Panc1 (cell line): ENCODE data around the gene PLN. TPM values are rescaled to one million over a fixed set of nuclear protein-coding genes. Genes with fewer than 3 reads are reported as not detected.

ENCODE experiments used
- ATAC-seq: fragments of 200-7000 bp; cut with Tn5 transposase; 2 replicates; pipeline ENCODE4 v1.9.1; 2020; ENCODE audit warnings: mild to moderate bottlenecking, moderate library complexity
- BruUV-seq: library from RNA; stranded (reverse); fragments of 400-500 nt; replicated peaks from 2 replicates; lab custom pipeline; 2021; lab: Mats Ljungman, UMichigan
- CTCF ChIA-PET: fragments of 300-600 bp; sonication (Branson Sonifier 250); formaldehyde crosslinking; loops from one replicate; lab custom pipeline; 2022; ENCODE audit warnings: antibody characterized with exemption; lab: Charles Lee
- POLR2A ChIA-PET: fragments of 300-600 bp; sonication (Branson Sonifier 250); formaldehyde crosslinking; loops from one replicate; lab custom pipeline; 2022; ENCODE audit warnings: antibody characterized with exemption; lab: Charles Lee
- DNase-seq: peaks from one replicate; pipeline ENCODE4 v3.0.0-alpha.2; 2010; ENCODE audit warnings: low read depth, low spot score
- H3K27ac ChIP-seq: 2 replicates; pipeline ENCODE4 v1.5.1; 2011; ENCODE audit warnings: mild to moderate bottlenecking, low read length, inconsistent platforms
- H3K27me3 ChIP-seq: fragments of 200-500 bp; sonication (Bioruptor generic); 2 replicates; pipeline ENCODE4 v1.6.0; 2014; ENCODE audit warnings: low read length, inconsistent platforms; ENCODE audit not compliant: control insufficient read depth, insufficient read depth
- H3K36me3 ChIP-seq: fragments of 200-500 bp; sonication (Bioruptor generic); 2 replicates; pipeline ENCODE4 v1.5.1; 2014; ENCODE audit warnings: inconsistent platforms, mild to moderate bottlenecking, low read length, moderate library complexity; ENCODE audit not compliant: control insufficient read depth, insufficient read depth
- H3K4me1 ChIP-seq: 2 replicates; pipeline ENCODE4 v1.5.1; 2011; ENCODE audit warnings: inconsistent platforms, mild to moderate bottlenecking, low read length, moderate library complexity; ENCODE audit not compliant: control insufficient read depth, insufficient read depth
- H3K4me3 ChIP-seq, 2 experiments: 2 replicates each; pipeline ENCODE4 v1.5.1; 2011 to 2012; ENCODE audit warnings: low read depth in 2 of 2, low read length in 2 of 2, mild to moderate bottlenecking in 2 of 2, inconsistent platforms in 1 of 2, moderate library complexity in 1 of 2
- H3K9me3 ChIP-seq: fragments of 200-500 bp; sonication (Bioruptor generic); 2 replicates; pipeline ENCODE4 v1.5.1; 2014; ENCODE audit warnings: low read depth, mild to moderate bottlenecking, inconsistent platforms, low read length, moderate library complexity; ENCODE audit not compliant: control insufficient read depth, insufficient read depth
- CTCF ChIP-seq: fragments of 450-650 bp; IDR thresholded peaks from 2 replicates; pipeline ENCODE4 v1.5.1; 2017; ENCODE audit warnings: mild to moderate bottlenecking
- POLR2AphosphoS5 ChIP-seq: IDR thresholded peaks from 2 replicates; pipeline ENCODE4 v1.6.1; 2012; ENCODE audit warnings: mild to moderate bottlenecking, low read depth, low read length, moderate library complexity
- REST ChIP-seq, 2 experiments: IDR thresholded peaks; 2 replicates each; pipeline ENCODE4 v1.6.1; 2011 to 2012; ENCODE audit warnings: low read depth in 2 of 2, control low read depth in 1 of 2, low read length in 1 of 2, mild to moderate bottlenecking in 1 of 2, moderate library complexity in 1 of 2; ENCODE audit not compliant: insufficient read depth in 1 of 2
- SIN3A ChIP-seq: IDR thresholded peaks from 2 replicates; pipeline ENCODE4 v1.6.1; 2012; ENCODE audit warnings: low read depth, mild to moderate bottlenecking, low read length, moderate library complexity, borderline replicate concordance; ENCODE audit not compliant: insufficient read depth
- TCF7L2 ChIP-seq: IDR thresholded peaks from 2 replicates; pipeline ENCODE4 v1.6.1; 2011; ENCODE audit warnings: mild to moderate bottlenecking, low read depth, low read length, inconsistent platforms
- in situ Hi-C: cut with HindIII; loops from 2 replicates; pipeline ENCODE4 v1.10.0; 2016; ENCODE audit warnings: low sequenced_read_pairs, low pct_unique_long_range_greater_than_20kb
- intact Hi-C: fragments of 100-400 bp; cut with micrococcal nuclease; formaldehyde crosslinking; loops from one replicate; pipeline ENCODE4 v1.10.0; 2022; ENCODE audit not compliant: unreplicated experiment
- total RNA-seq: library from RNA; stranded (reverse); gene quantifications from one replicate; pipeline ENCODE4 v1.2.1, GENCODE V29; 2021; ENCODE audit not compliant: unreplicated experiment

The PLN gene
- total RNA-seq, 1 experiment from 2014 or later: not detected

- ATAC-seq (no peak), DNase-seq (no peak)
- H3K36me3 ChIP-seq: no peaks in the 10 kb centered on the region
- no TSS peak for BruUV-seq
- no peak overlapping the region for H3K27ac ChIP-seq
- H3K9me3 ChIP-seq: no peaks in the 10 kb centered on the region
- CTCF ChIA-PET: no interaction called here
- in situ Hi-C loops (no loop called here), intact Hi-C loops (loop anchor here (10.0 kb wide), 1 partner anchor 698 kb away; no protein-coding TSS in a partner anchor)
- POLR2A ChIA-PET: no interaction called here
- H3K4me3 ChIP-seq: no peak overlapping the region
- H3K4me1 ChIP-seq: no peaks in the 10 kb centered on the region
- no peak for TF ChIP-seq CTCF
- TF ChIP-seq SIN3A: no peak
- no peak for TF ChIP-seq REST (IDR thresholded peaks at IDR 0.05; ENCODE audit: insufficient read depth in 1 of 2, low read depth in 2 of 2, low read length in 1 of 2)
- TF ChIP-seq POLR2AphosphoS5: no peak
- TF ChIP-seq TCF7L2: no peak
- H3K27me3 ChIP-seq: no peaks in the 10 kb centered on the region
Observed at GRCh38 chr6:118542184-118542952, 5.7 kb upstream of the PLN start.

GRCh38 chr6:118544105-118544504 lies 4.0 kb upstream of the PLN start:
- intact Hi-C loops: loop anchor here (10.0 kb wide), 1 partner anchor 699 kb away; no protein-coding TSS in a partner anchor
- POLR2A ChIA-PET: no interaction called here
- H3K27ac ChIP-seq: no peak overlapping the region
- CTCF ChIA-PET: no interaction called here
- H3K36me3 ChIP-seq: no peaks in the 10 kb centered on the region
- H3K9me3 ChIP-seq: no peaks in the 10 kb centered on the region
- TF ChIP-seq CTCF (no peak), SIN3A (no peak), REST (IDR thresholded peaks at IDR 0.05; ENCODE audit: insufficient read depth in 1 of 2, low read depth in 2 of 2, low read length in 1 of 2) (no peak), POLR2AphosphoS5 (no peak), TCF7L2 (no peak)
- no peak overlapping the region for H3K4me3 ChIP-seq
- H3K27me3 ChIP-seq: no peaks in the 10 kb centered on the region
- no TSS peak for BruUV-seq
- no peaks in the 10 kb centered on the region for H3K4me1 ChIP-seq
- in situ Hi-C loops: no loop called here
- ATAC-seq (no peak), DNase-seq (no peak)
